ENCODE measurements around the gene PIEZO2.

GRCh38 chr18:11163665-11164064 lies 14.3 kb upstream of the PIEZO2 start:
- TF ChIP-seq SUZ12 (IDR thresholded peaks at IDR 0.05; ENCODE audit: extremely low read depth, insufficient read depth, insufficient read length) (no peak), YY1 (IDR thresholded peaks at IDR 0.05; ENCODE audit: insufficient read depth, insufficient read length) (no peak), ZNF274 (IDR thresholded peaks at IDR 0.05; ENCODE audit: low read depth, low read length) (no peak)

All from NT2/D1 (cell line).